ENCODE data around the gene VAMP5. TPM values are rescaled to one million over a fixed set of nuclear protein-coding genes. Genes with fewer than 3 reads are reported as not detected.

The VAMP5 gene
- total and polyA plus RNA-seq, 9 of the 15 experiments (the other 6 are each of a cell fraction or from before 2014, with no cell fraction given) = 0.54 to 1.9 (median 1.5) TPM; not detected in 2

GRCh38 chr2:85580206-85580605 is 4.0 kb upstream of the VAMP5 start:
- Histone ChIP-seq H3K79me2 (ENCODE audit: control insufficient read depth, insufficient read depth, low read length) (peaks cover 30% of the 10 kb centered on the region), H3K27ac (ENCODE audit: extremely low read depth, low read depth, low read length) (no peak overlapping the region; the same call in 1 of the 3 replicates), H2AFZ (ENCODE audit: low read depth, low read length) (no peak overlapping the region), H3K4me1 (replicated peaks in 1 of 2; ENCODE audit: control insufficient read depth in 2 of 2, insufficient read depth in 2 of 2, low read length in 2 of 2) (peaks cover 27 to 37% of the 10 kb centered on the region in 2 experiments), H3K9me1 (ENCODE audit: control insufficient read depth, insufficient read depth, low read length) (peaks cover 5% of the 10 kb centered on the region), H4K20me1 (replicated peaks; ENCODE audit: control insufficient read depth, insufficient read depth, low read length) (no peaks in the 10 kb centered on the region), H3K27me3 (ENCODE audit: control insufficient read depth in 2 of 2, insufficient read depth in 2 of 2, low read length in 2 of 2) (no peaks in the 10 kb centered on the region), H3K4me2 (ENCODE audit: insufficient read depth, low read length) (no peak overlapping the region), H3K36me3 (ENCODE audit: control insufficient read depth, insufficient read depth, low read length) (peaks cover 42% of the 10 kb centered on the region; the same call in 2 of the 3 replicates), H3K4me3 (no peak overlapping the region), H3K9me3 (replicated peaks; ENCODE audit: control insufficient read depth, insufficient read depth, low read depth, low read length) (no peaks in the 10 kb centered on the region), H3K9ac (ENCODE audit: insufficient read depth in 1 of 2, low read depth in 2 of 2, low read length in 2 of 2) (peak overlapping the region in 1 of 2 experiments; percentile 77; a peak in 2 of 4 replicates)
- ChIA-PET CTCF (ENCODE audit: low intra/inter-chr PET ratio) (no interaction called here), POLR2A (interaction anchor here (0.6 to 3.8 kb wide), 5 partner anchors 8 to 151 kb away, joined by 3 to 23 read pairs (median 5); partner anchors contain the start of gene RNF181)
- intact Hi-C loops (cut with micrococcal nuclease) (no loop called here), in situ Hi-C loops (cut with MboI) (no loop called here)
- ATAC-seq (no peak), FAIRE-seq (no peak), DNase-seq (ENCODE audit: extremely low read depth in 1 of 4, low spot score in 3 of 4) (no peak)
- BruUV-seq (replicated peaks) = no TSS peak
- 92% methylated on average over 3 of the region's 3 CpGs for WGBS (ENCODE audit: insufficient coverage, low coverage, missing lambda C conversion rate)
- no peak for TF ChIP-seq ETV6 (IDR thresholded peaks at IDR 0.05; ENCODE audit: borderline replicate concordance in 1 of 2, low read depth in 2 of 2, low read length in 1 of 2)
- no peak for TF ChIP-seq ETV6 (CRISPR knock-in tag; IDR thresholded peaks at IDR 0.05; ENCODE audit: borderline replicate concordance)
- TF ChIP-seq MIER1 (IDR thresholded peaks at IDR 0.05; ENCODE audit: low read depth) = no peak
- no peak for TF ChIP-seq ZNF561 (CRISPR knock-in tag; conservative IDR thresholded peaks at IDR 0.05)
- no peak for TF ChIP-seq FIP1L1 (IDR thresholded peaks at IDR 0.05; ENCODE audit: low read depth, low read length, poor library complexity, severe bottlenecking)
- no peak for TF ChIP-seq WHSC1 (IDR thresholded peaks at IDR 0.05; ENCODE audit: low read length)
- no peak for TF ChIP-seq HDGF (IDR thresholded peaks at IDR 0.05)
- no peak for TF ChIP-seq SRSF3 (IDR thresholded peaks at IDR 0.05; ENCODE audit: insufficient read depth, low read length)
- TF ChIP-seq THAP7 (CRISPR knock-in tag; IDR thresholded peaks at IDR 0.05) = no peak
- TF ChIP-seq CBX2 (IDR thresholded peaks at IDR 0.05; ENCODE audit: insufficient read depth, low read length, poor library complexity, severe bottlenecking) = no peak
- no peak for TF ChIP-seq CEBPG (CRISPR knock-in tag; IDR thresholded peaks at IDR 0.05)
- no peak for TF ChIP-seq CEBPG (tag; conservative IDR thresholded peaks at IDR 0.05 in 1 of 2, IDR thresholded peaks at IDR 0.05 in 1 of 2)
- TF ChIP-seq KAT2B (IDR thresholded peaks at IDR 0.05; ENCODE audit: low read depth, low read length) = no peak
- no peak for TF ChIP-seq ZNF146 (CRISPR knock-in tag; IDR thresholded peaks at IDR 0.05; ENCODE audit: unreplicated experiment)
- no peak for TF ChIP-seq CEBPB (tag; IDR thresholded peaks at IDR 0.05)
- no peak for TF ChIP-seq PTBP1 (IDR thresholded peaks at IDR 0.05; ENCODE audit: low read depth, low read length)
- no peak for TF ChIP-seq RAD51 (IDR thresholded peaks at IDR 0.05; ENCODE audit: borderline replicate concordance, low read depth)
- TF ChIP-seq CHCHD3 (CRISPR knock-in tag; IDR thresholded peaks at IDR 0.05) = no peak
- no peak for TF ChIP-seq PML (IDR thresholded peaks at IDR 0.05; ENCODE audit: low read length)
- TF ChIP-seq THRB (CRISPR knock-in tag; conservative IDR thresholded peaks at IDR 0.05) = no peak
- TF ChIP-seq ERF (CRISPR knock-in tag; IDR thresholded peaks at IDR 0.05) = no peak
- TF ChIP-seq U2AF2 (optimal IDR thresholded peaks at IDR 0.05; ENCODE audit: low read depth, low read length) = no peak

Measured in K562 (cell line).